PC-9 (cell line): ENCODE results near the gene AMOTL1.

Experiments used
- CTCF ChIP-seq: fragments of 200-600 bp; sonication (generic); conservative IDR thresholded peaks from 2 replicates; pipeline ENCODE4 v1.6.1; 2017; ENCODE audit warnings: mixed run types, antibody characterized with exemption, mild to moderate bottlenecking, moderate library complexity
- EZH2 ChIP-seq: fragments of 200-600 bp; sonication (generic); IDR thresholded peaks from 2 replicates; pipeline ENCODE4 v1.8.0; 2017; ENCODE audit warnings: antibody characterized with exemption, low read depth

- TF ChIP-seq CTCF = no peak
- TF ChIP-seq EZH2 = no peak
These were observed 3.2 kb downstream of the AMOTL1 start for GRCh38 chr11:94771390-94771789.
